SK-N-SH (cell line): ENCODE results near the gene COL12A1. TPM values are rescaled to one million over a fixed set of nuclear protein-coding genes. Genes with fewer than 3 reads are reported as not detected.

ENCODE experiments used
- CTCF ChIA-PET: fragments of 300-600, 350-600 bp; formaldehyde crosslinking; extraction: SDS; loops from one replicate; lab custom pipeline; 2021; lab: Yijun Ruan, JAX
- POLR2A ChIA-PET: fragments of 350-600 bp; sonication (Branson Sonifier 250); formaldehyde crosslinking; extraction: SDS; loops from one replicate; lab custom pipeline; 2020; ENCODE audit warnings: antibody characterized with exemption, inconsistent platforms; lab: Yijun Ruan, JAX
- DNase-seq: peaks from one replicate; pipeline ENCODE4 v3.0.0; 2012
- H2AFZ ChIP-seq: fragments of 200-600 bp; sonication (generic); 2 replicates; pipeline ENCODE4 v1.8.1; 2016; ENCODE audit warnings: antibody characterized with exemption, mild to moderate bottlenecking, low read depth
- H3F3A ChIP-seq: fragments of 200-600 bp; sonication (generic); replicated peaks from 2 replicates; pipeline ENCODE3; 2016; ENCODE audit warnings: antibody characterized with exemption, mild to moderate bottlenecking; ENCODE audit not compliant: insufficient read depth
- H3K27ac ChIP-seq, 2 experiments: fragments of 200-500 bp in 1 of 2; fragments of 200-600 bp in 1 of 2; sonication (Bioruptor generic) in 1 of 2; sonication (generic), shearing (Covaris generic) in 1 of 2; 2 replicates each; pipeline versions ENCODE4 v1.5.1 to v1.6.1; 2014 to 2016; ENCODE audit warnings: low read depth in 2 of 2, inconsistent platforms in 1 of 2, low read length in 1 of 2, mild to moderate bottlenecking in 1 of 2, mixed read lengths in 1 of 2
- H3K27me3 ChIP-seq: fragments of 200-600 bp; sonication (generic), shearing (Covaris generic); 2 replicates; pipeline ENCODE4 v1.6.1; 2016; ENCODE audit warnings: mixed run types; ENCODE audit not compliant: insufficient read depth
- H3K36me3 ChIP-seq, 2 experiments: fragments of 200-500 bp in 1 of 2; fragments of 200-600 bp in 1 of 2; sonication (Bioruptor generic) in 1 of 2; sonication (generic) in 1 of 2; replicated peaks in 1 of 2; 2 replicates each; pipeline versions ENCODE3 to v1.5.1; 2014 to 2016; ENCODE audit warnings: low read length in 1 of 2, mild to moderate bottlenecking in 1 of 2; ENCODE audit not compliant: insufficient read depth in 2 of 2, control insufficient read depth in 1 of 2
- H3K4me1 ChIP-seq, 2 experiments: fragments of 200-500 bp in 1 of 2; fragments of 200-600 bp in 1 of 2; sonication (Bioruptor generic) in 1 of 2; sonication (generic), shearing (Covaris generic) in 1 of 2; 2 replicates each; pipeline versions ENCODE4 v1.5.1 to v1.6.1; 2014 to 2016; ENCODE audit warnings: low read depth in 1 of 2, low read length in 1 of 2, mixed run types in 1 of 2; ENCODE audit not compliant: insufficient read depth in 2 of 2, control insufficient read depth in 1 of 2
- H3K4me2 ChIP-seq: fragments of 200-600 bp; sonication (generic), shearing (Covaris generic); 2 replicates; pipeline ENCODE4 v1.6.1; 2017; ENCODE audit warnings: mixed run types
- H3K4me3 ChIP-seq, 2 experiments: fragments of 200-500 bp in 1 of 2; fragments of 200-600 bp in 1 of 2; sonication (Bioruptor generic) in 1 of 2; sonication (generic), shearing (Covaris generic) in 1 of 2; 2 replicates each; pipeline versions ENCODE4 v1.5.1 to v1.8.1; 2014 to 2016; ENCODE audit warnings: low read depth in 2 of 2, inconsistent platforms in 1 of 2, low read length in 1 of 2, mild to moderate bottlenecking in 1 of 2, mixed read lengths in 1 of 2, moderate library complexity in 1 of 2
- H3K79me2 ChIP-seq: fragments of 200-600 bp; sonication (generic); 2 replicates; pipeline ENCODE4 v1.8.1; 2017; ENCODE audit warnings: mild to moderate bottlenecking; ENCODE audit not compliant: insufficient read depth
- H3K9ac ChIP-seq: fragments of 200-600 bp; sonication (generic); 2 replicates; pipeline ENCODE4 v1.6.1; 2017; ENCODE audit warnings: mixed run types
- H3K9me2 ChIP-seq: fragments of 200-600 bp; sonication (generic); 2 replicates; pipeline ENCODE4 v1.6.1; 2017; ENCODE audit warnings: mixed run types
- H3K9me3 ChIP-seq: fragments of 200-600 bp; sonication (generic); 2 replicates; pipeline ENCODE4 v1.6.1; 2017; ENCODE audit warnings: mixed run types, mild to moderate bottlenecking, moderate library complexity
- H4K20me1 ChIP-seq: fragments of 200-600 bp; sonication (generic); 2 replicates; pipeline ENCODE4 v1.6.1; 2017; ENCODE audit warnings: mild to moderate bottlenecking, mixed run types; ENCODE audit not compliant: insufficient read depth
- CHD2 ChIP-seq: fragments of 150-350 bp; IDR thresholded peaks from 2 replicates; pipeline ENCODE4 v1.6.1; 2018; ENCODE audit warnings: low read length; ENCODE audit not compliant: partially characterized antibody
- ELF1 ChIP-seq: IDR thresholded peaks from 2 replicates; pipeline ENCODE4 v1.4.0; 2012
- EZH2phosphoT487 ChIP-seq: fragments of 200-600 bp; sonication (generic); IDR thresholded peaks from 2 replicates; pipeline ENCODE4 v1.6.1; 2017; ENCODE audit warnings: low read depth, mixed run types, mild to moderate bottlenecking, antibody characterized with exemption, moderate library complexity, borderline replicate concordance
- GABPA ChIP-seq: IDR thresholded peaks from 2 replicates; pipeline ENCODE4 v1.4.0; 2012; ENCODE audit warnings: low read depth, mild to moderate bottlenecking
- GATA2 ChIP-seq: sonication (generic); formaldehyde crosslinking; IDR thresholded peaks from 2 replicates; pipeline ENCODE4 v1.5.0; 2020; ENCODE audit warnings: mild to moderate bottlenecking, missing genetic modification reagents
- IRF3 ChIP-seq: fragments of 150-350 bp; IDR thresholded peaks from 2 replicates; pipeline ENCODE4 v1.6.1; 2016; ENCODE audit warnings: mild to moderate bottlenecking, low read depth, low read length
- JUND ChIP-seq: IDR thresholded peaks from 2 replicates; pipeline ENCODE4 v1.4.0; 2012
- MAX ChIP-seq: IDR thresholded peaks from 2 replicates; pipeline ENCODE4 v1.4.0; 2012; ENCODE audit warnings: low read depth
- POLR2AphosphoS5 ChIP-seq: IDR thresholded peaks from 2 replicates; pipeline ENCODE4 v1.6.1; 2012; ENCODE audit warnings: low read depth, low read length
- RAD21 ChIP-seq: IDR thresholded peaks from 2 replicates; pipeline ENCODE4 v1.6.1; 2012; ENCODE audit warnings: mild to moderate bottlenecking, low read length
- REST ChIP-seq: IDR thresholded peaks from 2 replicates; pipeline ENCODE4 v1.6.1; 2012; ENCODE audit warnings: mild to moderate bottlenecking, low read depth, low read length, moderate library complexity
- SIN3A ChIP-seq: IDR thresholded peaks from 2 replicates; pipeline ENCODE4 v1.6.1; 2012; ENCODE audit warnings: low read depth, mild to moderate bottlenecking, low read length, moderate library complexity, borderline replicate concordance
- SMC3 ChIP-seq: IDR thresholded peaks from 2 replicates; pipeline ENCODE4 v1.6.1; 2012; ENCODE audit warnings: low read depth, low read length, improper control_type of control experiment
- TAF1 ChIP-seq: IDR thresholded peaks from 2 replicates; pipeline ENCODE4 v1.6.1; 2012; ENCODE audit warnings: low read depth, mild to moderate bottlenecking, low read length, moderate library complexity, borderline replicate concordance
- TCF12 ChIP-seq: IDR thresholded peaks from 2 replicates; pipeline ENCODE4 v1.4.0; 2012
- USF2 ChIP-seq: fragments of 150-350 bp; IDR thresholded peaks from 2 replicates; pipeline ENCODE4 v1.6.1; 2017; ENCODE audit warnings: antibody characterized with exemption, low read length, low read depth, borderline replicate concordance
- ZBTB33 ChIP-seq: IDR thresholded peaks from 2 replicates; pipeline ENCODE4 v1.4.0; 2012; ENCODE audit warnings: low read depth, borderline replicate concordance
- WGBS: methylation state at CpG from one replicate; pipeline ENCODE4 v1.1.6; 2017; ENCODE audit warnings: low lambda C conversion rate; 5-methylcytosine and 5-hydroxymethylcytosine counted together
- polyA plus RNA-seq, 3 experiments: library from polyadenylated mRNA; depleted of rRNA; stranded (reverse); fragments of >200 nt; gene quantifications; 2 replicates each; pipeline ENCODE4 v1.2.3, GENCODE V29; 2012
- TF ChIP-seq, protein P1 (sequence below): fragments of 200-600 bp; sonication (generic); IDR thresholded peaks from 2 replicates; pipeline ENCODE4 v1.6.1; 2017; ENCODE audit warnings: antibody characterized with exemption, mild to moderate bottlenecking, moderate library complexity

Gene COL12A1
- polyA plus RNA-seq, 1 of the 3 experiments (the other 2 are of a cell fraction): 0.03 TPM

DNA sequence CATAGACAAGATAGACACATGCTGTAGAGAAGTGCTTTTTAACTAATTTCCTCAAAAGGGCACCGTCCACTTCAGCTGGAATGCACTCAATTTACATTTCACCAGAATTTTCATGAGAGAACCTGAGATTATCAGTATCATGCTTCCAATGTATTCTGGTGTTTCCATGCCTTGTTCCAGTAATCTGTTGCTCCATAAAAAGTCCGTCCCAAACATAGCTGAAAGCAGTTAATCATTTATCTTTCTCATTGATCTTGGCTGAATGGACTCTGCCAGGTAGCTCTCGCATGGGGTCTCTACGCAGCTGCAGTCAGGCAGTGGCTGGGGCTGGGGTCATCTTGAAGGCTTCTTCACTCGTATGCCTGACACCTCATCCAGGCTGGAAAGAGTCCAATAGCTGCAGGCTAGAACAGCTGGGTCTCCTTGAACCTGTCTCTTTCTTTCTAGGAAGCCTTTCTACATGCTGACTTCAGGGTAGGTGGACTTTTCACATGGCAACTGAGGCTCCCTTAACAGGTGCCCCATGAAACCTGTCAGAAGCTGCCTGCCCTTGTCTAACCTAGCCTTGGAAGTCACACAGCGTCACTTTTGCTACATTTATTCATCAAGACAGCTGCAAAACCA, 18.6 kb upstream of the COL12A1 start:
- no peak for DNase-seq
- no peak overlapping the region for H3K4me3 ChIP-seq
- ChIA-PET POLR2A (no interaction called here), CTCF (interaction anchor here (5.0 kb wide), 1 partner anchor 14 kb away, joined by 37 read pairs; no protein-coding TSS in a partner anchor)
- H3K4me1 ChIP-seq: no peaks in the 10 kb centered on the region
- no peaks in the 10 kb centered on the region for H3K36me3 ChIP-seq
- WGBS: 29% methylated on average over 5 of the region's 6 CpGs
- H3K27me3 ChIP-seq: no peaks in the 10 kb centered on the region
- H3K9ac ChIP-seq: no peak overlapping the region
- H4K20me1 ChIP-seq: no peaks in the 10 kb centered on the region
- H3K4me2 ChIP-seq: no peak overlapping the region
- no peak overlapping the region for H2AFZ ChIP-seq
- H3K27ac ChIP-seq: no peak overlapping the region
- H3K9me2 ChIP-seq: no peaks in the 10 kb centered on the region
- no peaks in the 10 kb centered on the region for H3F3A ChIP-seq
- no peak for TF ChIP-seq ZBTB33
- no peak for TF ChIP-seq GABPA
- TF ChIP-seq EZH2phosphoT487: no peak
- TF ChIP-seq IRF3: no peak
- no peak for TF ChIP-seq TAF1
- TF ChIP-seq SIN3A: no peak
- TF ChIP-seq GATA2 (CRISPR knock-in tag): no peak
- TF ChIP-seq, all 33 proteins: peak for 0
- H3K9me3 ChIP-seq: no peaks in the 10 kb centered on the region; the same call in 1 of the 2 replicates
- H3K79me2 ChIP-seq: no peaks in the 10 kb centered on the region

DNA sequence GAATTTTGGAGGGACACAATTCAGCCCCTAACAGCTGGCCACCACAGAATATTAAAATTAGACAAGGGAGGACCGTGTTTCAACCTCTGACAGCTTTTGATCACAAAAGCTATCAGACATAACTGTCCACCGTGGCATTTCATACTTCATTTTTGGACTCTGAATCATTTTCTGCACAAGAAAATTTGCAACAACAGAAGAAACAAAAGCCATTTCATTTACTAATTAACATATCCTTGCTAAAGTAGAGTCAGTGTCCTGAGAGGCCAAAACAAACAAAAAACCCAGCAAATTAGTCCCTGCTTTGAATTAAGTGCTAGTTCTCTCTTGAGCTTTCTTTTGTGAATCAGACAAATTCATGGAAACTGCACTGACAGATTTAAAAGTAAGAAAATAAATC, 17.6 kb upstream of the COL12A1 start:
- DNase-seq: no peak
- H3K9me3 ChIP-seq: no peaks in the 10 kb centered on the region; the same call in 1 of the 2 replicates
- H3K4me3 ChIP-seq: no peak overlapping the region
- no peaks in the 10 kb centered on the region for H3K4me1 ChIP-seq
- no peaks in the 10 kb centered on the region for H3F3A ChIP-seq
- H3K9me2 ChIP-seq: no peaks in the 10 kb centered on the region
- 18% methylated on average over 2 of the region's 2 CpGs for WGBS
- POLR2A ChIA-PET: no interaction called here
- no peak overlapping the region for H3K4me2 ChIP-seq
- H2AFZ ChIP-seq: no peak overlapping the region
- H3K79me2 ChIP-seq: no peaks in the 10 kb centered on the region
- H4K20me1 ChIP-seq: no peaks in the 10 kb centered on the region
- no peaks in the 10 kb centered on the region for H3K27me3 ChIP-seq
- H3K9ac ChIP-seq: no peak overlapping the region
- CTCF ChIA-PET: interaction anchor here (5.0 kb wide), 1 partner anchor 13 kb away, joined by 37 read pairs; no protein-coding TSS in a partner anchor
- no peaks in the 10 kb centered on the region for H3K36me3 ChIP-seq
- no peak overlapping the region for H3K27ac ChIP-seq
- TF ChIP-seq TCF12 (no peak), USF2 (no peak), RAD21 (no peak), SMC3 (no peak), POLR2AphosphoS5 (no peak), CHD2 (no peak), REST (no peak), ELF1 (no peak), JUND (no peak), MAX (no peak), TAF1 (no peak)
- TF ChIP-seq, protein P1, sequence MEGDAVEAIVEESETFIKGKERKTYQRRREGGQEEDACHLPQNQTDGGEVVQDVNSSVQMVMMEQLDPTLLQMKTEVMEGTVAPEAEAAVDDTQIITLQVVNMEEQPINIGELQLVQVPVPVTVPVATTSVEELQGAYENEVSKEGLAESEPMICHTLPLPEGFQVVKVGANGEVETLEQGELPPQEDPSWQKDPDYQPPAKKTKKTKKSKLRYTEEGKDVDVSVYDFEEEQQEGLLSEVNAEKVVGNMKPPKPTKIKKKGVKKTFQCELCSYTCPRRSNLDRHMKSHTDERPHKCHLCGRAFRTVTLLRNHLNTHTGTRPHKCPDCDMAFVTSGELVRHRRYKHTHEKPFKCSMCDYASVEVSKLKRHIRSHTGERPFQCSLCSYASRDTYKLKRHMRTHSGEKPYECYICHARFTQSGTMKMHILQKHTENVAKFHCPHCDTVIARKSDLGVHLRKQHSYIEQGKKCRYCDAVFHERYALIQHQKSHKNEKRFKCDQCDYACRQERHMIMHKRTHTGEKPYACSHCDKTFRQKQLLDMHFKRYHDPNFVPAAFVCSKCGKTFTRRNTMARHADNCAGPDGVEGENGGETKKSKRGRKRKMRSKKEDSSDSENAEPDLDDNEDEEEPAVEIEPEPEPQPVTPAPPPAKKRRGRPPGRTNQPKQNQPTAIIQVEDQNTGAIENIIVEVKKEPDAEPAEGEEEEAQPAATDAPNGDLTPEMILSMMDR: no peak
